ELR (cell line): ENCODE data around the gene ARVCF.
A peak's percentile ranks its signal among the peaks of the same experiment; 100 is the strongest.

Experiments used
- DNase-seq: peaks from one replicate; pipeline ENCODE4 v3.0.0-alpha.2; 2015; ENCODE audit warnings: low read depth

The ARVCF gene

GRCh38 chr22:20052309-20053259 lies 36.0 kb upstream of the ARVCF start:
- DNase-seq, result no peak

GRCh38 chr22:20051927-20052308 lies 35.3 kb upstream of the ARVCF start:
- no peak for DNase-seq

DNA sequence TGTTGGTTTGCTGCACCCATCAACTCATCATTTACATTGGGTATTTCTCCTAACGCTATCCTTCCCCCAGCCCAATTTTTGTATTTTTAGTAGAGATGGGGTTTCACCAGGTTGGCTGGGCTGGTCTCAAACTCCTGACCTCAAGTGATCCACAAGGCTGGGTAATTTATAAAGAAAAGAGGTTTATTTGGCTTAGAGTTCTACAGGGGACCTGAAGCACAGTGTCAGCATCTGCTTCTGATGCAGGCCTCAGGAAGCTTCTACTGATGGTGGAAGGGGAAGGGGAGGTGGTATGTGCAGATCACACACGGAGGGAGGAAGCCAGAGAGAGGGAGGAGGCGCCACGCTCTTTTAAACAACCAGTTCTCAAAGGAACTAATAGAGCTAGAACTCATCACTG lies 30.1 kb upstream of the ARVCF start:
- DNase-seq, result no peak

GRCh38 chr22:20044495-20045151 lies 28.0 kb upstream of the ARVCF start:
- no peak for DNase-seq

- DNase-seq, result no peak
Measured at GRCh38 chr22:20043997-20044342, 27.3 kb upstream of the ARVCF start.

- no peak for DNase-seq
Measured at GRCh38 chr22:20043057-20043996, 26.7 kb upstream of the ARVCF start.

GRCh38 chr22:20040327-20041200 lies 23.9 kb upstream of the ARVCF start:
- DNase-seq, result no peak

DNA sequence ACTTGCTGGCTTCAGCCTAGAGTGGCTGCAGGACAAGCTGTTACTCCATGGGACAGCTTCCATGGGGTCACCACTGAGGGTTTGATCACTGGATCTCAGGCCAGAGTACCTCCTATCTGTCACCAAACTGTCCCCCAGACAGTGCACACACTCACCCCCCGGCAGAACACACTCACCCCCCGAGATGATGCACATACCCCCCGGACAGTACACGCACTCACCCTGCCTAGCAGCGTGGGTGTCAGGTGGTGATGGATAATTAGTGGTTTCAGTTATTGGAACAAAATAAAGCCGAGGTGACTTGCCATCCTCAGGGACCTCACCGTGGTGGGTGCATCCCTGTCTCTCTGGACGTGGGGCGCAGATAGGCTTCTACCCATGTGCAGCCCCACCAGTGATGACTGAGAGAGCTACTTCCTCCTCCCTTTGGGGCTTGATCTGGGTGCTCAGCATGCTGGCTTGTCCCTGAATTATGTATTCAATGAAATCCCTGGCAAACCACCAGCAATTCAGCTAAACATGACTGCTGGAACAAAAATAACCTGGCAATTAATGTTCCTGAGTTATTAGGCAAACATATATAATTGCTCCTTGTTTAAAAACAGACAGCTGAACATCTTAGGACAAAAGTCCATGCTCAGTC lies 23.2 kb upstream of the ARVCF start:
- DNase-seq, result no peak

GRCh38 chr22:20038574-20038973 lies 22.0 kb upstream of the ARVCF start:
- no peak for DNase-seq

- no peak for DNase-seq
Measured at GRCh38 chr22:20037419-20037818, 20.8 kb upstream of the ARVCF start.

- no peak for DNase-seq
Measured at GRCh38 chr22:20036535-20037392, 20.1 kb upstream of the ARVCF start.

- DNase-seq, result no peak
Measured at GRCh38 chr22:20036084-20036482, 19.5 kb upstream of the ARVCF start.

- no peak for DNase-seq
Measured at GRCh38 chr22:20035375-20036083, 18.9 kb upstream of the ARVCF start.

DNA sequence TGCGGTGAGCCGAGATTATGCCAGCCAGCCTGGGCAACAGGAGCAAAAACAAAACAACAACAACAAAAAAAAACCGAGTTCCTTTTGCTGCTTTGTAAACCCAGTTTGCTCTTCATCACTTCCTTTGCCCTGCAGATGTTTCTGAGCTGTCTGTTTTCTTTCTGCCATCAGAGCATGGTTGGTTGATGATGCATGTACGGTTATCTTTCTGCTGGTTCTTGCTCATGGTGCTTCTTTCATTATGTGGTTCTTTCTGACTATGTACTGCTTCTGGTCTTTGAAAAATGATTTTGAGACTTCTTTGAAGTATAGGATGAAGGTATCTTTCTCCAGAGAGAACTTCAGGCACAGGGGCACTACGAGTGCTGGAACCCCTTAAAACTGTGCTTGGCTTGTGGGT lies 17.5 kb upstream of the ARVCF start:
- DNase-seq, result peak; percentile 17

DNA sequence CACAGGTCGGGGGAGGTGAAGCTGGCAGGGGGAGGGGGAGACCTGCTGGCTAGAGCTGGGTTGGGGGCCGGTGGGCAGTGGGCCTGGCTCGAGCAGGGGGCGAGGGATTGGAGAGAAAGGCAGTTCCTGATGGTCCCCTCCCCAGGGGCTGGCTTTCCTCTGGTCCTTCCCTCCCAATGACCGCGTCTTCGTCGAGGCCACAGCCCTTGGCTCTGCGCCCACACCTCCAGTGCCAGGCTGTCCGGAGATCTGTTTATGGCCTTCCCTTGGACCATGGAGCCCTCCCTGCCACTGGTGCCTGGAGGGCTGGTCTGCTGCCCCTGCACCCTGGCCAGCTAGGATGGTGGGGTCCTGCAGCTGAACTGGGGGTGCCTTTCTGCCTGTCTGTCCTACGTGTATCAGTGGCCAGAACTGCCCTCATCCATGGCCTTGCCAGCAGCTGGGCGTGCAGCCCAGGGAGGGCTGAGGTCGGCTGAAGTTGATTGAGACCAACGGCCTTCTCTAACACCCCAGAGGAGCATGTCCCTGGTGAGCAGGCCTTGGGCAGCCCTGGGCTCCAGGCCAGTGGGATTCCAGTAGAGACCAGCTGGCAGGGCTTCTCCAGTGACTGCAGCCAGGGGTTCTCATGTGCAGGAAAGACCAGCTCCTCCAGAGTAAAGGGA lies 16.6 kb upstream of the ARVCF start:
- DNase-seq, result no peak

- no peak for DNase-seq
Measured at GRCh38 chr22:20032407-20032991, 15.9 kb upstream of the ARVCF start.

DNA sequence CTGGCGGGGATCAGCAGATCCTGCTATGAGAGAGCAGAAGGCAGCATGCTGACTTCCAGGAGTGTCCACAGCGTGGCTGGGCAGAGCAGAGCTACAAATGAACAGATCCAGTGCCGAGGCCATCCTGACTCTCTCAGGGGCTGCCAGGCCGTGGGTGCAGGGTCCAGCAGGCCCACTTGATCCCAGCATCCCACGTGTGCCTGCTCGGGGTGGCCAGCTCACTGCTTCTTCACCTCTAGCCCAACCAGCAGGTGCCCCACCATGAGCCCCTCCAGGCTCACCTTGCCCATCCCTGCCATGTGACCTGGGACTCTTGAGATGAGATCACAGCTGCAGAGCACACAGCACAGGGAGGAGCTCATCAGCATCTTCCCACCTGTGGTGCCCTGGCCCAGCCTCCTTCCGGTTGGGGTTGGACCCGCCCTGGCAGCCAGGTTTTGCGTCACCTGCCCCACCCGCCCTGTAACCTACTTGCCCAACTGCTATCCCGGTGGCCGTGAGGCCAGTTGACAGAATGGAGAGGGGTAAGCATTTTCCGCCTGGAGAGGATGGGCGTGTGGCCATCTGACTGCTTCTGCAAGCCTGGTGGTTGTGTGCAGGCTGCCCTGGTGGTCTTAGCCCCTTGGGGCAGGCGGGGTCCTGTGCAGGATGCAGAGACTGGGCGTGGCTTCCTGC lies 15.2 kb upstream of the ARVCF start:
- DNase-seq, result no peak
